T-helper 1 cell treated with Interleukin-12 subunit alpha and Interleukin-12 subunit beta and Interleukin-4 antibody, amounts not matched to agents 30 ng/mL and 1 ng/mL, for 36 hours (primary cell): Measurements from ENCODE around the gene FAM78A. TPM values are rescaled to one million over a fixed set of nuclear protein-coding genes. Genes with fewer than 3 reads are reported as not detected.
"Not testable (repeated sequence)": the region's sequence is repeated elsewhere in the genome, so short reads cannot be mapped to it uniquely, and the experiment has no call there.

Source experiments
- intact Hi-C: fragments of 100-400 bp; cut with micrococcal nuclease; formaldehyde crosslinking; loops from one replicate; pipeline ENCODE4 v1.15.1; 2024
- total RNA-seq: library from RNA; stranded (reverse); gene quantifications from 2 replicates; pipeline ENCODE4 v1.2.3, GENCODE V29; 2022

FAM78A gene
- total RNA-seq, 1 donor from 2014 or later, result 105 TPM

- intact Hi-C loops, result not testable (repeated sequence)
Measured at GRCh38 chr9:131244331-131244730, 32.0 kb downstream of the FAM78A start.

GRCh38 chr9:131240047-131240921 lies 36.0 kb downstream of the FAM78A start:
- intact Hi-C loops, result no loop called here

- intact Hi-C loops, result no loop called here
Measured at GRCh38 chr9:131239161-131239975, 36.9 kb downstream of the FAM78A start.

- intact Hi-C loops, result loop anchor here (1.0 kb wide), 6 partner anchors 14 to 98 kb away; no protein-coding TSS in a partner anchor
Measured at GRCh38 chr9:131238402-131239021, 37.8 kb downstream of the FAM78A start.

- intact Hi-C loops, result loop anchor here (1.0 kb wide), 6 partner anchors 14 to 98 kb away; no protein-coding TSS in a partner anchor
Measured at GRCh38 chr9:131237931-131238401, 38.3 kb downstream of the FAM78A start.

- intact Hi-C loops, result no loop called here
Measured at GRCh38 chr9:131237291-131237690, 39.0 kb downstream of the FAM78A start.

- intact Hi-C loops, result no loop called here
Measured at GRCh38 chr9:131236761-131237160, 39.5 kb downstream of the FAM78A start.

- intact Hi-C loops, result no loop called here
Measured at GRCh38 chr9:131236161-131236560, 40.1 kb downstream of the FAM78A start.

GRCh38 chr9:131235480-131235851 lies 40.8 kb downstream of the FAM78A start:
- intact Hi-C loops, result no loop called here

- intact Hi-C loops, result no loop called here
Measured at GRCh38 chr9:131234799-131235479, 41.4 kb downstream of the FAM78A start.

- intact Hi-C loops, result no loop called here
Measured at GRCh38 chr9:131233995-131234394, 42.3 kb downstream of the FAM78A start.

GRCh38 chr9:131233556-131233955 lies 42.8 kb downstream of the FAM78A start:
- intact Hi-C loops, result no loop called here

- intact Hi-C loops, result no loop called here
Measured at GRCh38 chr9:131228988-131229387, 47.3 kb downstream of the FAM78A start.

GRCh38 chr9:131227959-131228460 lies 48.3 kb downstream of the FAM78A start:
- intact Hi-C loops, result no loop called here

- intact Hi-C loops, result no loop called here
Measured at GRCh38 chr9:131227112-131227958, 49.0 kb downstream of the FAM78A start.

GRCh38 chr9:131226226-131226625 lies 50.1 kb downstream of the FAM78A start:
- intact Hi-C loops, result no loop called here

- intact Hi-C loops, result no loop called here
Measured at GRCh38 chr9:131222460-131222859, 53.9 kb downstream of the FAM78A start.

GRCh38 chr9:131220485-131220884 lies 55.8 kb downstream of the FAM78A start:
- intact Hi-C loops, result no loop called here

- intact Hi-C loops, result no loop called here
Measured at GRCh38 chr9:131218370-131218769, 57.9 kb downstream of the FAM78A start.
